ENCODE data around the gene ANKRD6. TPM values are rescaled to one million over a fixed set of nuclear protein-coding genes. Genes with fewer than 3 reads are reported as not detected.
"Not testable (repeated sequence)": the region's sequence is repeated elsewhere in the genome, so short reads cannot be mapped to it uniquely, and the experiment has no call there.

The ANKRD6 gene
- 6.6 TPM for polyA plus RNA-seq

DNA sequence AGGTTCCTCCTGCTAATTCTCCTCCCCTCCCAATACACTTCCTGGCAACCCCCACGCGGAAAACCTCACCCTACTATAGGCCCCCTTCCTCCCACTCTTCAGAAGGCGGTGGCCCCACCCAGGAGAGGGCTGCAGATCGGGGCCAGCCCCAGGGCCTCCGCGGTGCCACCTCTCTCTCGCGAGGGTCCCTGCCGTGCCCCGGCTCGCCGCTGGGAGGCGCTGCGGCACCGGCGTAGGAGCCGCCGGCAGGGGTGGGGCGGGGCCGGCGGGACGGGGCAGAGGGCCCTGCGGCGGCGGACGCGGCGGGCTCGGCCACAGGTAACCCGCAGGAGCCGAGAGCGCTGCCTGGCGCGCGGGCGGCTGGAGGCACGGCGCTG lies at the start of gene ANKRD6:
Gene ANKRD6, plus strand, starts transcription at position 278 of the 377 bp plus-strand sequence. CDS start 133,825 bp downstream, outside the sequence.
- no peaks in the 10 kb centered on the region for H3K36me3 Mint-ChIP-seq
- H3K27ac Mint-ChIP-seq, result peak within 1 kb of the TSS in 2 of 3 donors; percentile 51 to 82
- H3K9me3 Mint-ChIP-seq, result no peaks in the 10 kb centered on the region
- H3K27me3 Mint-ChIP-seq, result peaks cover 2% of the 10 kb centered on the region
- H3K4me3 Mint-ChIP-seq, result peak within 1 kb of the TSS; percentile 85 to 96 (median 94)
- peaks cover 9 to 14% (median 10%) of the 10 kb centered on the region in 3 donors for H3K4me1 Mint-ChIP-seq

DNA sequence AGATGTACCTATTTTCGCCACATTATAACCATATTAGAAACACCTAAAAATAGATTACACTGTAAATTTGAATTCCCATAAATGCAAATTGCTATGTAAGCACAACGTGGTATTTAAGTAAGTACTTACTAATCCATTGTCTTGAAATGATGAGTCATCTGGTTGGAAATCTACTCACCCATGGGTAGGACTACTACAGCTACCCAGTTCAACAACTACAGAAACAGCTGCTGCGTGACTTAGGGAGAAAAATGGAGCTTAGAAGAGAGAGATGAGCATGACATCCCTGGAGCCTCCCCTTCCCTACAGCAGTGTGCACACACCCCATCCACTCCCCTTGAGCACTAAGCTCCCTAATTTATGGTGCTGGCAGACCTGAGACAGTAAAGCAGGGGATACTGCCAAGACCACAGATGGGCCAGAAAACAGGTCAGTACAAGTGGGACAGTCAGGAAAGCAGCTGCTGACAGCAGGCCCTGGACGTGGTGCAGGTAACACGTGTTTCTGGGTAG lies 47.7 kb upstream of the ANKRD6 start:
- Mint-ChIP-seq H3K27ac (no peak overlapping the region), H3K4me1 (peaks cover 6 to 9% (median 7%) of the 10 kb centered on the region in 3 donors), H3K9me3 (no peaks in the 10 kb centered on the region), H3K27me3 (peaks cover 13% of the 10 kb centered on the region), H3K4me3 (no peak overlapping the region), H3K36me3 (peaks cover 2% of the 10 kb centered on the region)

DNA sequence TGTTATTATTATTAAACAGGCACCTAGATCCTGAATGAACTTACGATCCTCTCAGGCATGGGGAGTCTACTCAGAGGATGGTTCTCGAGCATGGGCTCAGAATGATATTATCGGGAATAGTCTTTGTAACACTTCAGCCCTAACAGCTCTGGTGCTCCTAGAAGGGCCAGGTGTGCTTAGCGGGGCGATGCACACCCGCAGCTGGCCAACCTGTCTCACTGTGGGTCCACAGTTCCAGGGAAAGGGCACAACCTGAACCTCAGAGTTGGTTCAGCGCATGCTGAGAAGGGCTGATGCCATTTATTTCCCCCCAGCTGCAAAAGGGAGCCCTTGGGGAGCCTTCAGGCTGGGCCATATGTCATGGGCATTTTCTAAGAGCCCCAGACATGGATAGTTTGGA lies 47.1 kb upstream of the ANKRD6 start:
- Mint-ChIP-seq H3K4me3 (no peak overlapping the region), H3K36me3 (peaks cover 2% of the 10 kb centered on the region), H3K9me3 (no peaks in the 10 kb centered on the region), H3K27me3 (peaks cover 13% of the 10 kb centered on the region), H3K4me1 (peaks cover 6 to 9% (median 7%) of the 10 kb centered on the region in 3 donors), H3K27ac (no peak overlapping the region)

- H3K4me3 Mint-ChIP-seq, result peak overlapping the region in 2 of 4 donors; percentile 50 to 69
- no peak overlapping the region for H3K27ac Mint-ChIP-seq
- H3K27me3 Mint-ChIP-seq, result peaks cover 13% of the 10 kb centered on the region
- peaks cover 2% of the 10 kb centered on the region for H3K36me3 Mint-ChIP-seq
- H3K4me1 Mint-ChIP-seq, result peaks cover 6 to 9% (median 7%) of the 10 kb centered on the region in 3 donors
- no peaks in the 10 kb centered on the region for H3K9me3 Mint-ChIP-seq
These were observed 45.9 kb upstream of the ANKRD6 start for GRCh38 chr6:89386917-89387491.

- Mint-ChIP-seq H3K9me3 (no peaks in the 10 kb centered on the region), H3K36me3 (peaks cover 2% of the 10 kb centered on the region), H3K27ac (peak overlapping the region in 1 of 3 donors; percentile 14), H3K4me3 (peak overlapping the region in 2 of 4 donors; percentile 50 to 69), H3K27me3 (peaks cover 13% of the 10 kb centered on the region), H3K4me1 (peaks cover 6 to 9% (median 7%) of the 10 kb centered on the region in 3 donors)
These were observed 45.3 kb upstream of the ANKRD6 start for GRCh38 chr6:89387516-89388201.

DNA sequence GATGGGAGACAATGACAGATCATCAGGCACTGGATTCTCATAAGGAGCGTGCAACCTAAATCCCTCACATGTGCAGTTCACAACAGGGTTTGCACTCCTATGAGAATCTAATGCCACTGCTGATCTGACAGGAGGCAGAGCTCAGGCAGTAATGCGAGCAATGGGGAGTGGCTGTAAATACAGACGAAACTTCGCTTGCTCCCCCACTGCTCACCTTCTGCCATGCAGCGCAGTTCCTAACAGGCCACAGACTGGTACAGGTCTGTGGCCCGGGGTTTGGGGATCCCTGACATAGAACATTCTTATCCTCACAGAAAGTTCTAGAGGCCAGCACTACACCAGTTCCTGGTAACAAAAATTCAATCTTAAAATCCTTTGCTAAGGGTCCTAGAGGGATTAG lies 44.1 kb upstream of the ANKRD6 start:
- H3K27me3 Mint-ChIP-seq, result peaks cover 11% of the 10 kb centered on the region
- no peak overlapping the region for H3K27ac Mint-ChIP-seq
- peaks cover 0 to 7% (median 4%) of the 10 kb centered on the region in 3 donors for H3K9me3 Mint-ChIP-seq
- peaks cover 6 to 9% (median 7%) of the 10 kb centered on the region in 3 donors for H3K4me1 Mint-ChIP-seq
- H3K36me3 Mint-ChIP-seq, result no peaks in the 10 kb centered on the region
- no peak overlapping the region for H3K4me3 Mint-ChIP-seq

GRCh38 chr6:89392823-89393222 lies 40.1 kb upstream of the ANKRD6 start:
- Mint-ChIP-seq H3K27ac (no peak overlapping the region), H3K36me3 (no peaks in the 10 kb centered on the region), H3K4me1 (no peaks in the 10 kb centered on the region), H3K27me3 (no peaks in the 10 kb centered on the region), H3K4me3 (no peak overlapping the region), H3K9me3 (peaks cover 0 to 7% (median 7%) of the 10 kb centered on the region in 3 donors)

GRCh38 chr6:89393659-89394058 lies 39.3 kb upstream of the ANKRD6 start:
- peaks cover 0 to 7% (median 7%) of the 10 kb centered on the region in 3 donors for H3K9me3 Mint-ChIP-seq
- H3K36me3 Mint-ChIP-seq, result no peaks in the 10 kb centered on the region
- H3K4me1 Mint-ChIP-seq, result no peaks in the 10 kb centered on the region
- no peaks in the 10 kb centered on the region for H3K27me3 Mint-ChIP-seq
- H3K4me3 Mint-ChIP-seq, result no peak overlapping the region
- H3K27ac Mint-ChIP-seq, result no peak overlapping the region

DNA sequence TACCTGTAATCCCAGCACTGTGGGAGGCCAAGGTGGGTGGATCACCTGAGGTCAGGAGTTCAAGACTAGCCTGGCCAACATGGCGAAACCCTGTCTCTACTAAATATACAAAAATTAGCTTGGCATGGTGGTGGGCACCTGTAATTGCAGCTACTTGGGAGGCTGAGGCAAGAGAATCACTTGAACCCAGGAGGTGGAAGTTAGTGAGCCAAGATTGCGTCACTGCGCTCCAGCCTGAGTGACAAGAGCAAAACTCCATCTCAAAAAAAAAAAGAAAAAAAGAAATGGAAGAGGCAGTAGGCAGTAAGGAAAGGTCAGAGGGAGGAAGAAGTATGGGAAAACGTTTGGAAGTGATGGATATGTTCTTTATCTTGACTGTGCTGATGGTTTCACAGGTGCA lies 35.1 kb upstream of the ANKRD6 start:
- H3K4me1 Mint-ChIP-seq, H3K9me3 Mint-ChIP-seq: not testable (repeated sequence)

GRCh38 chr6:89398762-89399525 lies 34.0 kb upstream of the ANKRD6 start:
- Mint-ChIP-seq H3K4me1 (peaks cover 0 to 3% (median 3%) of the 10 kb centered on the region in 3 donors), H3K36me3 (peaks cover 1% of the 10 kb centered on the region)

More for the DNA sequence above, 35.1 kb upstream of the ANKRD6 start:
- not testable (repeated sequence) for H3K36me3 Mint-ChIP-seq, H3K4me3 Mint-ChIP-seq, H3K27me3 Mint-ChIP-seq, H3K27ac Mint-ChIP-seq

DNA sequence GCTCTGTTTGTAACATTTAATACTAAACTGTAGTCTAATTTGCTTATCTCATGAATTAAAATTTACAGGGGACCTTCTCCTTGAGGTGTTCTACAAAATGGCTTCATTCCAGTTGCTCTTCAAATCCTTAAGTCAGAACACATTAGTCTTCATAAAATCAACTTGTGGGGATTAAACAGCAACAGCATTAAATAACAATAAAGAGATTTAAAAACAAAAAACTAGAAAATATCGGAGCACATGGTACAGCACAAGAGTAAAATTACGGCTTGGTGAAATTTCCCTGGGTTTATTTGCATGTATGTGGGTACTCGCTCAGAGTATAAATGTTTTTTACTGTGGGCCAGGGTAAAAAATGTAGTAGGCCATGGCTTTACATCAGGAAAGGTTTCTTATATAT lies 32.9 kb upstream of the ANKRD6 start:
- Mint-ChIP-seq H3K9me3 (no peaks in the 10 kb centered on the region), H3K4me3 (no peak overlapping the region), H3K27me3 (peaks cover 3% of the 10 kb centered on the region), H3K4me1 (peaks cover 0 to 3% (median 3%) of the 10 kb centered on the region in 3 donors), H3K36me3 (peaks cover 1% of the 10 kb centered on the region), H3K27ac (no peak overlapping the region)

More at GRCh38 chr6:89398762-89399525, 34.0 kb upstream of the ANKRD6 start:
- H3K9me3 Mint-ChIP-seq, result peaks cover 0 to 1% (median 0%) of the 10 kb centered on the region in 3 donors
- peaks cover 3% of the 10 kb centered on the region for H3K27me3 Mint-ChIP-seq
- no peak overlapping the region for H3K27ac Mint-ChIP-seq
- H3K4me3 Mint-ChIP-seq, result no peak overlapping the region

- H3K4me3 Mint-ChIP-seq, result no peak overlapping the region
- peaks cover 3% of the 10 kb centered on the region for H3K27me3 Mint-ChIP-seq
- H3K36me3 Mint-ChIP-seq, result peaks cover 1% of the 10 kb centered on the region
- no peaks in the 10 kb centered on the region for H3K9me3 Mint-ChIP-seq
- H3K4me1 Mint-ChIP-seq, result peaks cover 0 to 3% (median 3%) of the 10 kb centered on the region in 3 donors
- H3K27ac Mint-ChIP-seq, result no peak overlapping the region
These were observed 32.0 kb upstream of the ANKRD6 start for GRCh38 chr6:89400912-89401399.

GRCh38 chr6:89402776-89403175 lies 30.2 kb upstream of the ANKRD6 start:
- H3K4me3 Mint-ChIP-seq, result no peak overlapping the region
- no peak overlapping the region for H3K27ac Mint-ChIP-seq
- H3K27me3 Mint-ChIP-seq, result peaks cover 4% of the 10 kb centered on the region
- peaks cover 0 to 3% (median 3%) of the 10 kb centered on the region in 3 donors for H3K4me1 Mint-ChIP-seq
- peaks cover 1% of the 10 kb centered on the region for H3K36me3 Mint-ChIP-seq
- H3K9me3 Mint-ChIP-seq, result no peaks in the 10 kb centered on the region

- peaks cover 0 to 3% (median 3%) of the 10 kb centered on the region in 3 donors for H3K4me1 Mint-ChIP-seq
These were observed 28.4 kb upstream of the ANKRD6 start for GRCh38 chr6:89404512-89404911.

DNA sequence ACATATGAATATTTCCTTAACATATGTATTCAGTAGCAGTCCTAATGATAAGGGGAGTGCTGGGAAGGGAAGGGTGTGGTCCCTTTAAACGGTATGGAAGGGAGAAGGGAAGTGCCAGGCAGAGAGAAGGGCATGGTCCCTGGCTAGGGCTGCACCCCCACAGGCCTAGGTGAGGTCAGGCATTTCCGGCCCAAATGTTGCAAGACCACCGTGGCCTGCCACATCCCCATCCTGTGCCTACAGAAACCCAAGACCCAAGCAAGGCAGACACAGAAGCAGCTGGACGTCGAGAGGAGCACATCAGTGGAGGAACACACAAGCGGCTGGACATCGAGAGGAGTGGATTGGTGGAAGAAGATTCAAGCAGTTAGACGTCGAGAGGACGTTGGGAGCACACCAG lies 26.8 kb upstream of the ANKRD6 start:
- Mint-ChIP-seq H3K36me3 (no peaks in the 10 kb centered on the region), H3K9me3 (no peaks in the 10 kb centered on the region), H3K27me3 (peaks cover 4% of the 10 kb centered on the region), H3K27ac (peak overlapping the region in 1 of 3 donors; percentile 41), H3K4me1 (peaks cover 7 to 11% (median 7%) of the 10 kb centered on the region in 3 donors), H3K4me3 (no peak overlapping the region)

More at GRCh38 chr6:89404512-89404911, 28.4 kb upstream of the ANKRD6 start:
- Mint-ChIP-seq H3K27ac (no peak overlapping the region), H3K36me3 (peaks cover 1% of the 10 kb centered on the region), H3K9me3 (no peaks in the 10 kb centered on the region), H3K27me3 (peaks cover 4% of the 10 kb centered on the region), H3K4me3 (no peak overlapping the region)

Measured in IgD-negative memory B cell (primary cell).